SU-DHL-6 (cell line): Measurements from ENCODE around the gene ZBTB21.

Source experiments
- H2AFZ ChIP-seq: fragments of 200-600 bp; sonication (generic); 2 replicates; pipeline ENCODE4 v1.6.1; 2014; ENCODE audit warnings: low read depth, mild to moderate bottlenecking, moderate library complexity, mixed read lengths, antibody characterized with exemption, low read length; ENCODE audit not compliant: severe bottlenecking
- H3F3A ChIP-seq: fragments of 200-600 bp; shearing (Covaris generic); 2 replicates; pipeline ENCODE4 v1.6.0; 2016; ENCODE audit warnings: antibody characterized with exemption, mild to moderate bottlenecking; ENCODE audit not compliant: insufficient read depth
- H3K27ac ChIP-seq: fragments of 200-600 bp; sonication (generic); 2 replicates; pipeline ENCODE4 v1.5.1; 2016; ENCODE audit warnings: low read depth, mild to moderate bottlenecking, low read length, moderate library complexity, mixed read lengths
- H3K27me3 ChIP-seq: fragments of 200-600 bp; sonication (generic), shearing (Covaris generic); 2 replicates; pipeline ENCODE4 v1.6.0; 2014; ENCODE audit warnings: mild to moderate bottlenecking, low read length
- H3K36me3 ChIP-seq: fragments of 200-600 bp; sonication (generic); 2 replicates; pipeline ENCODE4 v1.6.1; 2014; ENCODE audit warnings: mild to moderate bottlenecking, low read length, mixed read lengths
- H3K4me2 ChIP-seq: fragments of 300-600, 200-600 bp; shearing (Covaris generic), sonication (generic); 2 replicates; pipeline ENCODE4 v1.6.0; 2014; ENCODE audit warnings: low read length, low read depth, mild to moderate bottlenecking; ENCODE audit not compliant: poor library complexity, severe bottlenecking
- H3K4me3 ChIP-seq: fragments of 200-600 bp; sonication (generic); 2 replicates; pipeline ENCODE4 v1.5.1; 2014; ENCODE audit warnings: antibody characterized with exemption, low read length, mild to moderate bottlenecking, mixed read lengths; ENCODE audit not compliant: insufficient read depth, poor library complexity, severe bottlenecking
- H3K79me2 ChIP-seq: fragments of 200-600 bp; sonication (generic); 2 replicates; pipeline ENCODE4 v1.6.1; 2014; ENCODE audit warnings: mild to moderate bottlenecking, low read length, moderate library complexity; ENCODE audit not compliant: insufficient read depth
- H3K9ac ChIP-seq: fragments of 200-600 bp; sonication (generic); 2 replicates; pipeline ENCODE4 v1.7.0; 2014; ENCODE audit warnings: mild to moderate bottlenecking, low read length
- H3K9me2 ChIP-seq: fragments of 200-600 bp; sonication (generic); replicated peaks from 2 replicates; pipeline ENCODE4 v1.6.1; 2014; ENCODE audit warnings: low read length; ENCODE audit not compliant: insufficient read depth
- H3K9me3 ChIP-seq: fragments of 200-600 bp; sonication (generic); 2 replicates; pipeline ENCODE4 v1.6.1; 2014; ENCODE audit warnings: low read length, mixed read lengths; ENCODE audit not compliant: insufficient read depth
- H4K20me1 ChIP-seq: fragments of 200-600 bp; sonication (generic); 2 replicates; pipeline ENCODE4 v1.6.1; 2014; ENCODE audit warnings: low read depth, mild to moderate bottlenecking, antibody characterized with exemption, low read length, moderate library complexity, mixed read lengths
- EZH2phosphoT487 ChIP-seq: fragments of 200-600 bp; sonication (generic), shearing (Covaris generic); conservative IDR thresholded peaks from 2 replicates; pipeline ENCODE4 v1.6.1; 2018; ENCODE audit warnings: mild to moderate bottlenecking, antibody characterized with exemption, low read length, moderate library complexity, mixed read lengths
- TF ChIP-seq, protein P1 (sequence below): fragments of 200-600 bp; sonication (generic); IDR thresholded peaks from one replicate; pipeline ENCODE4 v1.5.1; 2017; ENCODE audit warnings: antibody characterized with exemption, mild to moderate bottlenecking, low read length, moderate library complexity; ENCODE audit not compliant: insufficient read depth, poor library complexity, severe bottlenecking

The ZBTB21 gene

GRCh38 chr21:42056468-42056867, 46.3 kb upstream of the ZBTB21 start:
- Histone ChIP-seq H3K27me3 (no peaks in the 10 kb centered on the region), H3K4me2 (no peak overlapping the region), H3K27ac (no peak overlapping the region), H3F3A (peaks cover 5% of the 10 kb centered on the region; the same call in 1 of the 2 replicates), H4K20me1 (no peaks in the 10 kb centered on the region), H3K9ac (no peak overlapping the region), H3K4me3 (no peak overlapping the region), H2AFZ (no peak overlapping the region), H3K36me3 (no peaks in the 10 kb centered on the region), H3K9me2 (no peaks in the 10 kb centered on the region), H3K79me2 (no peaks in the 10 kb centered on the region), H3K9me3 (no peaks in the 10 kb centered on the region)
- TF ChIP-seq EZH2phosphoT487: no peak
- TF ChIP-seq, protein P1, sequence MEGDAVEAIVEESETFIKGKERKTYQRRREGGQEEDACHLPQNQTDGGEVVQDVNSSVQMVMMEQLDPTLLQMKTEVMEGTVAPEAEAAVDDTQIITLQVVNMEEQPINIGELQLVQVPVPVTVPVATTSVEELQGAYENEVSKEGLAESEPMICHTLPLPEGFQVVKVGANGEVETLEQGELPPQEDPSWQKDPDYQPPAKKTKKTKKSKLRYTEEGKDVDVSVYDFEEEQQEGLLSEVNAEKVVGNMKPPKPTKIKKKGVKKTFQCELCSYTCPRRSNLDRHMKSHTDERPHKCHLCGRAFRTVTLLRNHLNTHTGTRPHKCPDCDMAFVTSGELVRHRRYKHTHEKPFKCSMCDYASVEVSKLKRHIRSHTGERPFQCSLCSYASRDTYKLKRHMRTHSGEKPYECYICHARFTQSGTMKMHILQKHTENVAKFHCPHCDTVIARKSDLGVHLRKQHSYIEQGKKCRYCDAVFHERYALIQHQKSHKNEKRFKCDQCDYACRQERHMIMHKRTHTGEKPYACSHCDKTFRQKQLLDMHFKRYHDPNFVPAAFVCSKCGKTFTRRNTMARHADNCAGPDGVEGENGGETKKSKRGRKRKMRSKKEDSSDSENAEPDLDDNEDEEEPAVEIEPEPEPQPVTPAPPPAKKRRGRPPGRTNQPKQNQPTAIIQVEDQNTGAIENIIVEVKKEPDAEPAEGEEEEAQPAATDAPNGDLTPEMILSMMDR: no peak

- no peak overlapping the region for H3K4me3 ChIP-seq
- H3K9ac ChIP-seq: no peak overlapping the region
- no peaks in the 10 kb centered on the region for H3K79me2 ChIP-seq
- no peaks in the 10 kb centered on the region for H4K20me1 ChIP-seq
- no peaks in the 10 kb centered on the region for H3K9me3 ChIP-seq
- no peaks in the 10 kb centered on the region for H3K9me2 ChIP-seq
- TF ChIP-seq, protein P1: no peak
- no peak for TF ChIP-seq EZH2phosphoT487
- no peaks in the 10 kb centered on the region for H3K36me3 ChIP-seq
- no peak overlapping the region for H2AFZ ChIP-seq
- no peak overlapping the region for H3K27ac ChIP-seq
- H3K4me2 ChIP-seq: no peak overlapping the region
- no peaks in the 10 kb centered on the region for H3F3A ChIP-seq
- no peaks in the 10 kb centered on the region for H3K27me3 ChIP-seq
These were observed 45.3 kb upstream of the ZBTB21 start for GRCh38 chr21:42055425-42055824.

DNA sequence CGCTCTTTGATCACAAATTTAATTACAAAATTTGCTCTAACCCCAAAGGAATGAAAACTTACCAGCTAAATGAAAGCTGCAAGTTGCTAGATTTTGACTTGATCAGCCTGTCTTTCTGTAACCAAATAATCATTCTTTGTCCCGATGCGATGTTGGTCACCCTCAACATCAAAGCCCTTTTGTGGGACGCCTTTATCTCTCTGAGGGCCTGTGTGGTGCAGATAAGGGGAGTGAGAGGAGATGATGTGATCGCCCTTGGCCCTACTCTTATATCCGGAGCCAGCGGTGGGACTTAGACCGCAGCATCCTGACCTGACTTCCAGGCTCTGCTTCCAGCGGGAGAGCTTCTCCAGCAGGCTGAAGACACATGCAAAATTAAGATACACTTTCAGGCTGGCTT, 41.6 kb upstream of the ZBTB21 start:
- Histone ChIP-seq H3K27me3 (no peaks in the 10 kb centered on the region), H3K36me3 (no peaks in the 10 kb centered on the region), H3K9ac (no peak overlapping the region), H4K20me1 (no peaks in the 10 kb centered on the region), H3K4me3 (no peak overlapping the region), H3K9me3 (no peaks in the 10 kb centered on the region), H3F3A (no peaks in the 10 kb centered on the region), H3K79me2 (no peaks in the 10 kb centered on the region), H2AFZ (no peak overlapping the region), H3K27ac (no peak overlapping the region), H3K4me2 (no peak overlapping the region), H3K9me2 (no peaks in the 10 kb centered on the region)
- TF ChIP-seq, protein P1: no peak
- TF ChIP-seq EZH2phosphoT487: no peak
